Posterior cingulate gyrus (tissue), 11 donors: ENCODE data around the gene HEXD.

Experiments used
- DNase-seq, 10 donors: peaks; one replicate each; pipeline versions ENCODE4 v3.0.0 to v3.0.0-alpha.2; 2020 to 2021; ENCODE audit warnings: mixed read lengths in 3 of 10
- intact Hi-C: fragments of 100-400 bp; cut with DNase I; formaldehyde crosslinking; loops from one replicate; pipeline ENCODE4 v1.15.1; 2023

The HEXD gene

GRCh38 chr17:82438401-82439193 is 20.4 kb downstream of the HEXD start:
- intact Hi-C loops, result no loop called here

GRCh38 chr17:82439194-82439828 is 21.2 kb downstream of the HEXD start:
- intact Hi-C loops, result no loop called here
- DNase-seq, result peak in 2 of 10 donors; percentile 53 to 80

More at GRCh38 chr17:82438401-82439193, 20.4 kb downstream of the HEXD start:
- peak in 1 of 10 donors; percentile 69 for DNase-seq

- peak in 2 of 10 donors; percentile 80 to 84 for DNase-seq
- intact Hi-C loops, result no loop called here
Measured at GRCh38 chr17:82439829-82440365, 21.8 kb downstream of the HEXD start.

- peak in 1 of 10 donors; percentile 79 for DNase-seq
- intact Hi-C loops, result no loop called here
Measured at GRCh38 chr17:82440469-82440981, 22.4 kb downstream of the HEXD start.

- intact Hi-C loops, result no loop called here
- peak in 1 of 10 donors; percentile 80 for DNase-seq
Measured at GRCh38 chr17:82440991-82441627, 23.0 kb downstream of the HEXD start.

- DNase-seq, result peak in 2 of 10 donors; percentile 43 to 70
Measured at GRCh38 chr17:82441691-82442487, 23.7 kb downstream of the HEXD start.

GRCh38 chr17:82442643-82443464 is 24.7 kb downstream of the HEXD start:
- peak in 2 of 10 donors; percentile 54 to 62 for DNase-seq
- intact Hi-C loops, result no loop called here

More at GRCh38 chr17:82441691-82442487, 23.7 kb downstream of the HEXD start:
- intact Hi-C loops, result no loop called here

GRCh38 chr17:82443465-82444283 is 25.5 kb downstream of the HEXD start:
- peak in 6 of 10 donors; percentile 44 to 92 (median 74) for DNase-seq
- intact Hi-C loops, result no loop called here

GRCh38 chr17:82444284-82444893 is 26.2 kb downstream of the HEXD start:
- intact Hi-C loops, result no loop called here
- DNase-seq, result peak in 3 of 10 donors; percentile 42 to 82 (median 79)

- intact Hi-C loops, result no loop called here
- DNase-seq, result peak in 3 of 10 donors; percentile 23 to 90 (median 76)
Measured at GRCh38 chr17:82444941-82445521, 26.9 kb downstream of the HEXD start.

- intact Hi-C loops, result no loop called here
- DNase-seq, result no peak
Measured at GRCh38 chr17:82445542-82445941, 27.4 kb downstream of the HEXD start.

GRCh38 chr17:82446124-82446523 is 28.0 kb downstream of the HEXD start:
- intact Hi-C loops, result no loop called here
- no peak for DNase-seq

- intact Hi-C loops, result no loop called here
- DNase-seq, result no peak
Measured at GRCh38 chr17:82446649-82447048, 28.5 kb downstream of the HEXD start.

GRCh38 chr17:82447876-82448275 is 29.7 kb downstream of the HEXD start:
- DNase-seq, result peak in 1 of 10 donors; percentile 13
- intact Hi-C loops, result no loop called here

- intact Hi-C loops, result no loop called here
- peak in 1 of 10 donors; percentile 44 for DNase-seq
Measured at GRCh38 chr17:82449131-82449882, 31.2 kb downstream of the HEXD start.

GRCh38 chr17:82449883-82450356 is 31.8 kb downstream of the HEXD start:
- intact Hi-C loops, result no loop called here
- peak in 2 of 10 donors; percentile 61 to 79 for DNase-seq
